NB4 (cell line): ENCODE measurements around the gene DTNB.

Source experiments
- CTCF ChIP-seq: IDR thresholded peaks from one replicate; pipeline ENCODE4 v1.5.1; 2012; ENCODE audit warnings: low read depth, low read length
- POLR2A ChIP-seq: IDR thresholded peaks from 2 replicates; pipeline ENCODE4 v1.6.1; 2011; ENCODE audit warnings: mild to moderate bottlenecking; ENCODE audit not compliant: insufficient read length; ENCODE audit errors: extremely low read depth
- TF ChIP-seq, protein P1 (sequence below): IDR thresholded peaks from 2 replicates; pipeline ENCODE4 v1.6.1; 2011; ENCODE audit warnings: low read depth, low read length

DNA sequence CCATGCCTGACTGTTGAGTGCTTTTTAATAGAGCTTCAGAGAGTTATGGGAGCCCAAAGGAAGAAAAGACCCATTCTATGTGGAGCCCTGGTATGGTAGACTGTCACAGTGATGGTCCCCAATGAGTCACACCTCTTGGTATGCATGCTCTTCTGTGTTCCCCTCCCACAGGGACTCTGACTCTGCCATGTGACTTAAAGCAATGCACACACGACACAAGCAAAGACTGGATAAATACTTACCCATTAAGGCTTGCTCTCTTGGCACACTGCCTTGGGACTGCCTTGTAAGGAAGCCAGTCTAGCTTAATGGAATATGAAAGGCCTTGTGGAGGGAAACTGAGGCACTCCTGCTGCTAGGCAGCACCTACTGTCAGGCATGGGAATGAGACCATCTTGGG, 16.7 kb upstream of the DTNB start:
- no peak for TF ChIP-seq CTCF
- TF ChIP-seq POLR2A, result no peak
- TF ChIP-seq, protein P1, sequence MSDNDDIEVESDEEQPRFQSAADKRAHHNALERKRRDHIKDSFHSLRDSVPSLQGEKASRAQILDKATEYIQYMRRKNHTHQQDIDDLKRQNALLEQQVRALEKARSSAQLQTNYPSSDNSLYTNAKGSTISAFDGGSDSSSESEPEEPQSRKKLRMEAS, result peak; percentile 26; the same call in 1 of the 2 replicates
